ENCODE data around the gene USP12.

DNA sequence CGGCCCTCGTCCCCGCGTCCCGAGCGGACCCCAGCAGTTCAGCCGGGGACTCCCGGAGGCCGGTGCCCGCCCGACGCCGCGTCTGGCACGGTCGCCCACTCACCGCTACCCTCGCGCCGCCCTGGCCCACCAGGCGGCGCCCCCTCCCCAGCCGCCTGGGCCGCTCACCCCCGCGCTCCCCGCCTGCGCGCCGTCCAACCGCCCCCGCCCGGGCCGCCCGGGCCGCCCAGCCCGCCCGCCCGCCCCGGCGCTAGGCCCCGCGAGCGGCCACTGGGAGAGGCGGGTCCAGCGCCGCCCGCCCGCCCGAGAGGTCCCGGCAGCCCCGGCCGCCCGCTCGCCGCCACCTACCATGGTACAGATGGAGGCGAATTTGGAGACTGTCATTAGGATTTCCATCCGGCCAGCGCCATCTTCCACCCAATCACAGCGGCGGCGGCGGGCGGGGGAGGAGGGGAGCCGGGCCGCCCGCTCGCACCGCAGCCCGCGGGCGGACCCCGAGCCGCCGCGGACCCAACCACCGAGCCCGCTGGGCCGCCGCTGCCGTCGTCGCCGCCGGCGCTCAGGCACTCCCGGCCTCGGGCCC lies at the start of gene USP12:
- no peak for TF ChIP-seq ZNF384 (IDR thresholded peaks at IDR 0.05)
- no peak for TF ChIP-seq FOXM1 (IDR thresholded peaks at IDR 0.05; ENCODE audit: borderline replicate concordance)
- TF ChIP-seq SUZ12 (IDR thresholded peaks at IDR 0.05), result no peak
- TF ChIP-seq ARNT (IDR thresholded peaks at IDR 0.05), result no peak
- no peak for TF ChIP-seq NFRKB (IDR thresholded peaks at IDR 0.05)
- no peak for TF ChIP-seq TARDBP (IDR thresholded peaks at IDR 0.05)
- no peak for TF ChIP-seq LEF1 (IDR thresholded peaks at IDR 0.05; ENCODE audit: borderline replicate concordance)
- TF ChIP-seq FOXA1 (IDR thresholded peaks at IDR 0.05), result no peak

Data from HEK293T (cell line).